ENCODE results near the gene RTN1. TPM values are rescaled to one million over a fixed set of nuclear protein-coding genes. Genes with fewer than 3 reads are reported as not detected.

RTN1 gene
- total and polyA plus RNA-seq, 2 experiments from 2014 or later = 4.2 to 4.3 TPM

DNA sequence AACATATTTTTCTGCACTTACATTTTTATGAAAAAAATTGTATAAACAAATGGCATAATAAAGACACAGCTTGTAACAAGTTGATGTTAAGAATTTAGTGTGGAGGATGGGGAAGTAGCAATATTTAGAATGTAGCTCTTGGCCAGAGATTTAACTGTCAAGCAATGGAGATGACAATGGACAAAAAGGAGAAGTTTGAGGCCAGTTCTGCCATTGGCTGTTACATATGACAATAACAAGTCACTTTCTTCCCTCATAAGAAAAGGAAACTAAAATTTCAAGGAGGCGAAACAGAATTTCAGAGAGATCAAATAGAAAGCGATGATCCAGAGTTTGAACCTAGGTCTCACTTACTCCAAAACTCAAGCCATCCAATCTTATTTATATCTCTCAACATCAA, 171.1 kb downstream of the RTN1 start (continued):
- TF ChIP-seq, protein P1, sequence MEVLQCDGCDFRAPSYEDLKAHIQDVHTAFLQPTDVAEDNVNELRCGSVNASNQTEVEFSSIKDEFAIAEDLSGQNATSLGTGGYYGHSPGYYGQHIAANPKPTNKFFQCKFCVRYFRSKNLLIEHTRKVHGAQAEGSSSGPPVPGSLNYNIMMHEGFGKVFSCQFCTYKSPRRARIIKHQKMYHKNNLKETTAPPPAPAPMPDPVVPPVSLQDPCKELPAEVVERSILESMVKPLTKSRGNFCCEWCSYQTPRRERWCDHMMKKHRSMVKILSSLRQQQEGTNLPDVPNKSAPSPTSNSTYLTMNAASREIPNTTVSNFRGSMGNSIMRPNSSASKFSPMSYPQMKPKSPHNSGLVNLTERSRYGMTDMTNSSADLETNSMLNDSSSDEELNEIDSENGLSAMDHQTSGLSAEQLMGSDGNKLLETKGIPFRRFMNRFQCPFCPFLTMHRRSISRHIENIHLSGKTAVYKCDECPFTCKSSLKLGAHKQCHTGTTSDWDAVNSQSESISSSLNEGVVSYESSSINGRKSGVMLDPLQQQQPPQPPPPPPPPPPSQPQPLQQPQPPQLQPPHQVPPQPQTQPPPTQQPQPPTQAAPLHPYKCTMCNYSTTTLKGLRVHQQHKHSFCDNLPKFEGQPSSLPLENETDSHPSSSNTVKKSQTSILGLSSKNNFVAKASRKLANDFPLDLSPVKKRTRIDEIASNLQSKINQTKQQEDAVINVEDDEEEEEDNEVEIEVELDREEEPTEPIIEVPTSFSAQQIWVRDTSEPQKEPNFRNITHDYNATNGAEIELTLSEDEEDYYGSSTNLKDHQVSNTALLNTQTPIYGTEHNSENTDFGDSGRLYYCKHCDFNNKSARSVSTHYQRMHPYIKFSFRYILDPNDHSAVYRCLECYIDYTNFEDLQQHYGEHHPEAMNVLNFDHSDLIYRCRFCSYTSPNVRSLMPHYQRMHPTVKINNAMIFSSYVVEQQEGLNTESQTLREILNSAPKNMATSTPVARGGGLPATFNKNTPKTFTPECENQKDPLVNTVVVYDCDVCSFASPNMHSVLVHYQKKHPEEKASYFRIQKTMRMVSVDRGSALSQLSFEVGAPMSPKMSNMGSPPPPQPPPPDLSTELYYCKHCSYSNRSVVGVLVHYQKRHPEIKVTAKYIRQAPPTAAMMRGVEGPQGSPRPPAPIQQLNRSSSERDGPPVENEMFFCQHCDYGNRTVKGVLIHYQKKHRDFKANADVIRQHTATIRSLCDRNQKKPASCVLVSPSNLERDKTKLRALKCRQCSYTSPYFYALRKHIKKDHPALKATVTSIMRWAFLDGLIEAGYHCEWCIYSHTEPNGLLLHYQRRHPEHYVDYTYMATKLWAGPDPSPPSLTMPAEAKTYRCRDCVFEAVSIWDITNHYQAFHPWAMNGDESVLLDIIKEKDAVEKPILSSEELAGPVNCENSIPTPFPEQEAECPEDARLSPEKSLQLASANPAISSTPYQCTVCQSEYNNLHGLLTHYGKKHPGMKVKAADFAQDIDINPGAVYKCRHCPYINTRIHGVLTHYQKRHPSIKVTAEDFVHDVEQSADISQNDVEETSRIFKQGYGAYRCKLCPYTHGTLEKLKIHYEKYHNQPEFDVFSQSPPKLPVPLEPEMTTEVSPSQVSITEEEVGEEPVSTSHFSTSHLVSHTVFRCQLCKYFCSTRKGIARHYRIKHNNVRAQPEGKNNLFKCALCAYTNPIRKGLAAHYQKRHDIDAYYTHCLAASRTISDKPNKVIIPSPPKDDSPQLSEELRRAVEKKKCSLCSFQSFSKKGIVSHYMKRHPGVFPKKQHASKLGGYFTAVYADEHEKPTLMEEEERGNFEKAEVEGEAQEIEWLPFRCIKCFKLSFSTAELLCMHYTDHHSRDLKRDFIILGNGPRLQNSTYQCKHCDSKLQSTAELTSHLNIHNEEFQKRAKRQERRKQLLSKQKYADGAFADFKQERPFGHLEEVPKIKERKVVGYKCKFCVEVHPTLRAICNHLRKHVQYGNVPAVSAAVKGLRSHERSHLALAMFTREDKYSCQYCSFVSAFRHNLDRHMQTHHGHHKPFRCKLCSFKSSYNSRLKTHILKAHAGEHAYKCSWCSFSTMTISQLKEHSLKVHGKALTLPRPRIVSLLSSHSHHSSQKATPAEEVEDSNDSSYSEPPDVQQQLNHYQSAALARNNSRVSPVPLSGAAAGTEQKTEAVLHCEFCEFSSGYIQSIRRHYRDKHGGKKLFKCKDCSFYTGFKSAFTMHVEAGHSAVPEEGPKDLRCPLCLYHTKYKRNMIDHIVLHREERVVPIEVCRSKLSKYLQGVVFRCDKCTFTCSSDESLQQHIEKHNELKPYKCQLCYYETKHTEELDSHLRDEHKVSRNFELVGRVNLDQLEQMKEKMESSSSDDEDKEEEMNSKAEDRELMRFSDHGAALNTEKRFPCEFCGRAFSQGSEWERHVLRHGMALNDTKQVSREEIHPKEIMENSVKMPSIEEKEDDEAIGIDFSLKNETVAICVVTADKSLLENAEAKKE (CRISPR knock-in tag; IDR thresholded peaks at IDR 0.05) = no peak
- TF ChIP-seq ZNF331 (CRISPR knock-in tag; IDR thresholded peaks at IDR 0.05; ENCODE audit: low read depth) (no peak), ZNF114 (CRISPR knock-in tag; IDR thresholded peaks at IDR 0.05) (no peak), JUNB (IDR thresholded peaks at IDR 0.05; ENCODE audit: unreplicated experiment) (no peak), STAT1 (IDR thresholded peaks at IDR 0.05; ENCODE audit: unreplicated experiment) (no peak), EZH2phosphoT487 (IDR thresholded peaks at IDR 0.05; ENCODE audit: unreplicated experiment) (no peak), EZH2 (IDR thresholded peaks at IDR 0.05; ENCODE audit: low read depth, unreplicated experiment) (no peak), NANOG (IDR thresholded peaks at IDR 0.05; ENCODE audit: borderline replicate concordance) (no peak), POLR2AphosphoS5 (IDR thresholded peaks at IDR 0.05; ENCODE audit: low read depth) (no peak)
- TF ChIP-seq, protein P2, sequence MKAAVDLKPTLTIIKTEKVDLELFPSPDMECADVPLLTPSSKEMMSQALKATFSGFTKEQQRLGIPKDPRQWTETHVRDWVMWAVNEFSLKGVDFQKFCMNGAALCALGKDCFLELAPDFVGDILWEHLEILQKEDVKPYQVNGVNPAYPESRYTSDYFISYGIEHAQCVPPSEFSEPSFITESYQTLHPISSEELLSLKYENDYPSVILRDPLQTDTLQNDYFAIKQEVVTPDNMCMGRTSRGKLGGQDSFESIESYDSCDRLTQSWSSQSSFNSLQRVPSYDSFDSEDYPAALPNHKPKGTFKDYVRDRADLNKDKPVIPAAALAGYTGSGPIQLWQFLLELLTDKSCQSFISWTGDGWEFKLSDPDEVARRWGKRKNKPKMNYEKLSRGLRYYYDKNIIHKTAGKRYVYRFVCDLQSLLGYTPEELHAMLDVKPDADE (IDR thresholded peaks at IDR 0.05) = no peak
- TF ChIP-seq, protein P3, sequence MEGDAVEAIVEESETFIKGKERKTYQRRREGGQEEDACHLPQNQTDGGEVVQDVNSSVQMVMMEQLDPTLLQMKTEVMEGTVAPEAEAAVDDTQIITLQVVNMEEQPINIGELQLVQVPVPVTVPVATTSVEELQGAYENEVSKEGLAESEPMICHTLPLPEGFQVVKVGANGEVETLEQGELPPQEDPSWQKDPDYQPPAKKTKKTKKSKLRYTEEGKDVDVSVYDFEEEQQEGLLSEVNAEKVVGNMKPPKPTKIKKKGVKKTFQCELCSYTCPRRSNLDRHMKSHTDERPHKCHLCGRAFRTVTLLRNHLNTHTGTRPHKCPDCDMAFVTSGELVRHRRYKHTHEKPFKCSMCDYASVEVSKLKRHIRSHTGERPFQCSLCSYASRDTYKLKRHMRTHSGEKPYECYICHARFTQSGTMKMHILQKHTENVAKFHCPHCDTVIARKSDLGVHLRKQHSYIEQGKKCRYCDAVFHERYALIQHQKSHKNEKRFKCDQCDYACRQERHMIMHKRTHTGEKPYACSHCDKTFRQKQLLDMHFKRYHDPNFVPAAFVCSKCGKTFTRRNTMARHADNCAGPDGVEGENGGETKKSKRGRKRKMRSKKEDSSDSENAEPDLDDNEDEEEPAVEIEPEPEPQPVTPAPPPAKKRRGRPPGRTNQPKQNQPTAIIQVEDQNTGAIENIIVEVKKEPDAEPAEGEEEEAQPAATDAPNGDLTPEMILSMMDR (conservative IDR thresholded peaks at IDR 0.05; ENCODE audit: low read depth in 2 of 2) = no peak
